Measurements from ENCODE around the gene DYNC1LI1.
"Not testable (repeated sequence)": the region's sequence is repeated elsewhere in the genome, so short reads cannot be mapped to it uniquely, and the experiment has no call there.

DYNC1LI1 gene

GRCh38 chr3:32545305-32545704 is 25.4 kb downstream of the DYNC1LI1 start:
- Histone ChIP-seq H3K9me3 (no peaks in the 10 kb centered on the region), H3K36me3 (peaks cover 51% of the 10 kb centered on the region), H3K27me3 (no peaks in the 10 kb centered on the region), H4K20me1 (peaks cover 69% of the 10 kb centered on the region), H3K4me1 (peaks cover 16% of the 10 kb centered on the region), H3K27ac (no peak overlapping the region), H3K9ac (no peak overlapping the region), H3K4me2 (no peak overlapping the region), H3K4me3 (no peak overlapping the region)
- no peak for TF ChIP-seq Cebpa-rat (IDR thresholded peaks at IDR 0.05)

GRCh38 chr3:32544894-32545293 is 25.8 kb downstream of the DYNC1LI1 start:
- H3K27ac ChIP-seq = no peak overlapping the region
- H3K4me2 ChIP-seq = no peak overlapping the region
- no peak overlapping the region for H3K9ac ChIP-seq
- no peak for TF ChIP-seq Cebpa-rat (IDR thresholded peaks at IDR 0.05)
- H3K27me3 ChIP-seq = no peaks in the 10 kb centered on the region
- H3K36me3 ChIP-seq = peaks cover 55% of the 10 kb centered on the region
- H4K20me1 ChIP-seq = peaks cover 65% of the 10 kb centered on the region
- peaks cover 16% of the 10 kb centered on the region for H3K4me1 ChIP-seq
- H3K4me3 ChIP-seq = no peak overlapping the region
- no peaks in the 10 kb centered on the region for H3K9me3 ChIP-seq

- no peak for TF ChIP-seq Cebpa-rat (IDR thresholded peaks at IDR 0.05)
- H3K4me1 ChIP-seq = peaks cover 16% of the 10 kb centered on the region
- H4K20me1 ChIP-seq = peaks cover 48% of the 10 kb centered on the region
- H3K9me3 ChIP-seq = no peaks in the 10 kb centered on the region
- peak overlapping the region; percentile 17; the same call in 1 of the 2 replicates for H3K4me2 ChIP-seq
- H3K27ac ChIP-seq = no peak overlapping the region
- no peak overlapping the region for H3K4me3 ChIP-seq
- H3K9ac ChIP-seq = no peak overlapping the region
- peaks cover 64% of the 10 kb centered on the region for H3K36me3 ChIP-seq
- no peaks in the 10 kb centered on the region for H3K27me3 ChIP-seq
Measured at GRCh38 chr3:32542807-32543206, 27.9 kb downstream of the DYNC1LI1 start.

GRCh38 chr3:32540899-32541298 is 29.8 kb downstream of the DYNC1LI1 start:
- Histone ChIP-seq H4K20me1 (peaks cover 29% of the 10 kb centered on the region), H3K4me2 (no peak overlapping the region), H3K9me3 (no peaks in the 10 kb centered on the region), H3K4me3 (no peak overlapping the region), H3K36me3 (peaks cover 52% of the 10 kb centered on the region), H3K9ac (no peak overlapping the region), H3K27ac (no peak overlapping the region), H3K4me1 (peaks cover 16% of the 10 kb centered on the region), H3K27me3 (no peaks in the 10 kb centered on the region)
- no peak for TF ChIP-seq Cebpa-rat (IDR thresholded peaks at IDR 0.05)

- 0 out of 2 replicates have a peak, but pooled peaks cover 11% of the 10 kb centered on the region for H4K20me1 ChIP-seq
- no peak overlapping the region for H3K9ac ChIP-seq
- no peaks in the 10 kb centered on the region for H3K27me3 ChIP-seq
- no peaks in the 10 kb centered on the region for H3K4me1 ChIP-seq
- H3K9me3 ChIP-seq = no peaks in the 10 kb centered on the region
- no peak overlapping the region for H3K4me3 ChIP-seq
- peaks cover 64% of the 10 kb centered on the region for H3K36me3 ChIP-seq
- no peak overlapping the region for H3K4me2 ChIP-seq
- no peak for TF ChIP-seq Cebpa-rat (IDR thresholded peaks at IDR 0.05)
- no peak overlapping the region for H3K27ac ChIP-seq
Measured at GRCh38 chr3:32532434-32532833, 38.2 kb downstream of the DYNC1LI1 start.

- 0 out of 2 replicates have a peak, but pooled peaks cover 11% of the 10 kb centered on the region for H4K20me1 ChIP-seq
- no peak overlapping the region for H3K4me2 ChIP-seq
- no peak overlapping the region for H3K4me3 ChIP-seq
- peaks cover 78% of the 10 kb centered on the region for H3K36me3 ChIP-seq
- H3K27me3 ChIP-seq = no peaks in the 10 kb centered on the region
- no peaks in the 10 kb centered on the region for H3K9me3 ChIP-seq
- H3K9ac ChIP-seq = no peak overlapping the region
- H3K4me1 ChIP-seq = no peaks in the 10 kb centered on the region
- no peak overlapping the region for H3K27ac ChIP-seq
- no peak for TF ChIP-seq Cebpa-rat (IDR thresholded peaks at IDR 0.05)
Measured at GRCh38 chr3:32531010-32531647, 39.5 kb downstream of the DYNC1LI1 start.

- Histone ChIP-seq H3K9ac (no peak overlapping the region), H3K4me1 (no peaks in the 10 kb centered on the region), H3K4me2 (no peak overlapping the region), H3K36me3 (peaks cover 83% of the 10 kb centered on the region), H3K4me3 (no peak overlapping the region), H3K9me3 (no peaks in the 10 kb centered on the region), H4K20me1 (0 out of 2 replicates have a peak, but pooled peaks cover 5% of the 10 kb centered on the region), H3K27me3 (no peaks in the 10 kb centered on the region), H3K27ac (no peak overlapping the region)
- no peak for TF ChIP-seq Cebpa-rat (IDR thresholded peaks at IDR 0.05)
Measured at GRCh38 chr3:32525720-32526119, 44.9 kb downstream of the DYNC1LI1 start.

GRCh38 chr3:32522682-32523081 is 48.0 kb downstream of the DYNC1LI1 start:
- Histone ChIP-seq H3K4me1 (no peaks in the 10 kb centered on the region), H3K36me3 (peaks cover 67% of the 10 kb centered on the region), H3K27me3 (no peaks in the 10 kb centered on the region), H3K4me3 (no peak overlapping the region), H4K20me1 (no peaks in the 10 kb centered on the region), H3K9me3 (no peaks in the 10 kb centered on the region), H3K27ac (no peak overlapping the region), H3K4me2 (no peak overlapping the region), H3K9ac (no peak overlapping the region)
- TF ChIP-seq Cebpa-rat (IDR thresholded peaks at IDR 0.05) = no peak

- not testable (repeated sequence) for H3K27me3 ChIP-seq, H3K27ac ChIP-seq, H3K4me2 ChIP-seq, H3K4me3 ChIP-seq, H4K20me1 ChIP-seq, H3K9me3 ChIP-seq, H3K9ac ChIP-seq
- peaks cover 12% of the 10 kb centered on the region for H3K4me1 ChIP-seq
- H3K36me3 ChIP-seq = peaks cover 32% of the 10 kb centered on the region
Measured at GRCh38 chr3:32518921-32519320, 51.7 kb downstream of the DYNC1LI1 start.

GRCh38 chr3:32516751-32517150 is 53.9 kb downstream of the DYNC1LI1 start:
- Histone ChIP-seq H3K4me2 (peak overlapping the region; percentile 40; the same call in 1 of the 2 replicates), H3K36me3 (peaks cover 14% of the 10 kb centered on the region), H3K4me1 (peaks cover 12% of the 10 kb centered on the region)
- not testable (repeated sequence) for H3K27me3 ChIP-seq, H3K9ac ChIP-seq, H3K4me3 ChIP-seq, H3K27ac ChIP-seq, H3K9me3 ChIP-seq, H4K20me1 ChIP-seq

GRCh38 chr3:32511005-32511404 is 59.7 kb downstream of the DYNC1LI1 start:
- no peaks in the 10 kb centered on the region for H3K27me3 ChIP-seq

More at GRCh38 chr3:32511005-32511404, 59.7 kb downstream of the DYNC1LI1 start:
- TF ChIP-seq Cebpa-rat (IDR thresholded peaks at IDR 0.05) = no peak
- Histone ChIP-seq H3K4me1 (peaks cover 7% of the 10 kb centered on the region; the same call in 1 of the 2 replicates), H3K9me3 (no peaks in the 10 kb centered on the region), H3K27ac (no peak overlapping the region), H4K20me1 (no peaks in the 10 kb centered on the region), H3K9ac (no peak overlapping the region), H3K4me2 (no peak overlapping the region), H3K4me3 (no peak overlapping the region), H3K36me3 (no peaks in the 10 kb centered on the region)

Data from BLaER1 (cell line).